GM18507 (cell line): ENCODE measurements around the gene RAB27B.

Experiments
- DNase-seq: peaks from one replicate; pipeline ENCODE4 v3.0.0; 2011; ENCODE audit warnings: low read depth; ENCODE audit not compliant: insufficient read length; ENCODE audit errors: extremely low spot score
- FAIRE-seq: peaks from 2 replicates; lab custom pipeline; 2011; peaks lifted over from hg19 to GRCh38; lab: Jason Lieb, UNC

Gene RAB27B

GRCh38 chr18:54856105-54856646 is 27.9 kb downstream of the RAB27B start:
- DNase-seq (no peak), FAIRE-seq (no peak)

GRCh38 chr18:54857499-54857898 is 29.2 kb downstream of the RAB27B start:
- DNase-seq (no peak), FAIRE-seq (no peak)

- FAIRE-seq (no peak), DNase-seq (no peak)
Measured at GRCh38 chr18:54859667-54860421, 31.6 kb downstream of the RAB27B start.

GRCh38 chr18:54860941-54861340 is 32.7 kb downstream of the RAB27B start:
- FAIRE-seq = no peak

GRCh38 chr18:54867131-54867530 is 38.9 kb downstream of the RAB27B start:
- DNase-seq (no peak), FAIRE-seq (no peak)

More at GRCh38 chr18:54860941-54861340, 32.7 kb downstream of the RAB27B start:
- no peak for DNase-seq

- FAIRE-seq (no peak), DNase-seq (no peak)
Measured at GRCh38 chr18:54871231-54871630, 43.0 kb downstream of the RAB27B start.

- DNase-seq = no peak
- FAIRE-seq = no peak
Measured at GRCh38 chr18:54872681-54873080, 44.4 kb downstream of the RAB27B start.

- DNase-seq (no peak), FAIRE-seq (no peak)
Measured at GRCh38 chr18:54873884-54874255, 45.6 kb downstream of the RAB27B start.

GRCh38 chr18:54875063-54875462 is 46.8 kb downstream of the RAB27B start:
- no peak for FAIRE-seq

GRCh38 chr18:54877076-54877475 is 48.8 kb downstream of the RAB27B start:
- no peak for FAIRE-seq

More at GRCh38 chr18:54875063-54875462, 46.8 kb downstream of the RAB27B start:
- DNase-seq = no peak

GRCh38 chr18:54878159-54878622 is 49.9 kb downstream of the RAB27B start:
- FAIRE-seq (no peak), DNase-seq (no peak)

More at GRCh38 chr18:54877076-54877475, 48.8 kb downstream of the RAB27B start:
- DNase-seq = no peak

GRCh38 chr18:54878659-54879358 is 50.5 kb downstream of the RAB27B start:
- FAIRE-seq (no peak), DNase-seq (no peak)

GRCh38 chr18:54879691-54880090 is 51.4 kb downstream of the RAB27B start:
- no peak for FAIRE-seq
- DNase-seq = no peak

- FAIRE-seq (no peak), DNase-seq (no peak)
Measured at GRCh38 chr18:54880395-54881105, 52.3 kb downstream of the RAB27B start.

GRCh38 chr18:54881229-54881768 is 53.0 kb downstream of the RAB27B start:
- DNase-seq = no peak
- FAIRE-seq = no peak

- FAIRE-seq = no peak
- no peak for DNase-seq
Measured at GRCh38 chr18:54882318-54882717, 54.0 kb downstream of the RAB27B start.

GRCh38 chr18:54883816-54884604 is 55.7 kb downstream of the RAB27B start:
- DNase-seq = no peak
- no peak for FAIRE-seq

GRCh38 chr18:54888378-54888777 is 60.1 kb downstream of the RAB27B start:
- DNase-seq (no peak), FAIRE-seq (no peak)

- DNase-seq (no peak), FAIRE-seq (no peak)
Measured at GRCh38 chr18:54888933-54889332, 60.7 kb downstream of the RAB27B start.
